ENCODE data around the gene LIPH.
"Not testable (repeated sequence)": the region's sequence is repeated elsewhere in the genome, so short reads cannot be mapped to it uniquely, and the experiment has no call there.

The LIPH gene

DNA sequence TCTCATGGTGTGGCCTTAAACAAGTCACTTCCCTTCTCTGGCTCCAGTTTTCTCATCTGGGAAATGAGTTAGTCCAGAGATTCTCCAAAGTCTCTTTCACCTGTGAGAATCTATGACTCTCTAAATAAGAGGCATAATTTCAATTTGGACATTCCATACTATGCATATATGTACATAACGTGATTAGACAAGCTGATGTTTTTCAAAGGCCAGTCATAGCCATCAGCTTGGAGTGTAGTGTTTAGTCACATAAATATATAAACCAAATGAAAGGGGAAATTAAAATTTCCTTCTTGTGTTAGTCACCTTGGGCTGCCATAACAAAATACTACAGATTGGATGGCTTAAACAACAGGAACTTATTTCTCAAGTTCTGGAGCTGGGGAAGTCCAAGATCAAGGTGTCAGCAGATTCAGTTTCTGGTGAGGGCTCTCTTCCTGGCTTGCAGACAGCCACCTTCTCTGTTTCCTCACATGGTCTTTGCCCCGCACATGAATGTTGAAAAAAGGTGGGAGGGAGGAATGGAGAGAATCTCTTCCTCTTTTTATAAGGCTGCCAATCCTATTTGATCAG, 72.9 kb downstream of the LIPH start:
- no peak for DNase-seq

DNA sequence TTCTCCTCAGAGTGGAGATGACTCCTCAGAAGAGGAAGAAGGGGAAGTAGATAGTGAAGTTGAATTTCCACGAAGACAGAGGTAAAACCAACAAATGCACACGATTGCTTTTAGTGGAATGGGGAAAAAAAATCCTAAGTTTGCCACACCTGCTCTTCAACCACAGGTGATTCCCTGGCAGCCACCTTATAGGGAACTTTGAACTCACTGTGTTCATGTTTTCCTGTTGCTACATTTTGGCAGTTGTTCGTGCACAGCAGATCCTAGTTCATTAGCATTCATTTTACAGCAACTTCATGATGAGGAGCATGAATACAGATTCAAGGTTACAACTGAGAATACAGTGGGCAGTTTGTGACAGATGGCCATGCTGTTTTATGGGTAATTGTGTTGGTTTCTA, 75.1 kb downstream of the LIPH start:
- no peak for DNase-seq

DNA sequence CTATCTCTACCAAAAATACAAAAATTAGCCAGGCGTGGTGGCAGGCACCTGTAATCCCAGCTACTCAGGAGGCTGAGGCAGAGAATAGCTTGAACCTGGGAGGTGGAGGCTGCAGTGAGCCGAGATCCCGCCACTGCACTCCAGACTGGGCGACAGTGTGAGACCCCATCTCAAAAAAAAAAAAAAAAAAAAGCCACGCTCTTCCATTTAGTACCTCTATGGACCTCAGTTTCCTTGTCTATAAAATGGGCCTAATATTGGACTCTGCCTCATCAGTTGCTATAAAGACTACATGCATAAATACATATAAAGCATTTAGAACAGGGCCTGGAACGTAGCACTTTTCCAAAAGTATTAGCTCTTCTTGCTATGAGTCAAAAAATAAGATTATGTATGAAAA, 77.5 kb downstream of the LIPH start:
- DNase-seq: not testable (repeated sequence)

DNA sequence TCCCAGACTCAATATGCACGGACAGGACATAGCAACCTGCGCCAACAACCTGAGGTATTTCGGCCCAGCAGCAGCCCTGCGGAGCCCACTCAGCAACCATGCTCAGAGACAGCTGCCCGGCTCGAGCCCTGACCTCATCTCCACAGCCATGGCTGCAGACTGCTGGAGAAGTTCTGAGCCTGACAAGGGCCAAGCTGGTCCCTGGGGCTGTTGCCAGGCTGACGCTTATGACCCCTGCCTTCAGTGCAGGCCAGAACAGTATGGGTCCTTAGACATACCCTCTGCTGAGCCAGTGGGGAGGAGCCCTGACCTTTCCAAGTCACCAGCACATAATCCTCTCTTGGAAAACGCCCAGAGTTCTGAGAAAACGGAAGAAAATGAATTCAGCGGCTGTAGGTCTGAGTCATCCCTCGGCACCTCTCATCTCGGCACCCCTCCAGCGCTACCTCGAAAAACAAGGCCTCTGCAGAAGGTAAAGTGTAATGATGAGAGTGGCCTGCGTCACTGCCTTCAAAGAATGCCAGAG, 79.0 kb downstream of the LIPH start:
- DNase-seq: peak; percentile 62

DNA sequence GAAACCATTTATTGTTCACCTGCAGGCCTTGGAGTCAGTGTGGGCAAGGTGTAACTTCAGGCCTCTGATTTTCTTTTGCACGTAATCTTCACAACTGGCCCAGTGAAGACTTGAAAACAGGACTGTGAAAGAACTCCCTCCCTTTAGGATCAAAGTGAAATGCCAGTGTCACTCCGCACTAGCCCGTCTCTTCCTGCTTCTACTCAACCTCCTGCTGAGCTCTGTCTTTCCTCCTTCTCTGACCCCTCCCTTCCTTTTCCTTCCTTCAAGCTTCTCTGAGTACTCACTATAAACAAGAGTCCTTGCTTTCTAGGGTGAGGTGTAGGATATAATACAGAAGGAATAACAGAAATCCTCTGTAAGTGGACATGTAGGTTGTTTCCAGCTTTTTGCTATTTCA, 82.1 kb downstream of the LIPH start:
- no peak for DNase-seq

DNA sequence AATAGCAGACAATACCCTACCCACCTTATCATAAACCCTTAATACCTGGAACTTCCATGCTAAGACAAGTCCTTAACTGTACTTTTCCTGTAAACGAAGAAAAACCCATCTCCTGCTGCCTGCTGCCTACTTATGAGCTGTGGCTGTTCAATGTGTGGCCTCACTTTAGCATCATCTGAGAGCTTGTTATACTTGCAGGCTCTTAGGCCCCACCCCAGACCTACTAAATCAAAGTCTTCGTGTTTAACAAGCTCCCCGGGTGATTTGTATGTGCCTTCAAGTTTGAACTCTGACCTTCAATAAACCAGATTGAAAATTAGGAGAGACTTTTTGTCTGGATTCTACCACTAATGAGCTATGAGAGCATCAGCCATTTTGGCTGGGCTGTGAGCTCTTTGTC, 82.8 kb downstream of the LIPH start:
- no peak for DNase-seq

DNA sequence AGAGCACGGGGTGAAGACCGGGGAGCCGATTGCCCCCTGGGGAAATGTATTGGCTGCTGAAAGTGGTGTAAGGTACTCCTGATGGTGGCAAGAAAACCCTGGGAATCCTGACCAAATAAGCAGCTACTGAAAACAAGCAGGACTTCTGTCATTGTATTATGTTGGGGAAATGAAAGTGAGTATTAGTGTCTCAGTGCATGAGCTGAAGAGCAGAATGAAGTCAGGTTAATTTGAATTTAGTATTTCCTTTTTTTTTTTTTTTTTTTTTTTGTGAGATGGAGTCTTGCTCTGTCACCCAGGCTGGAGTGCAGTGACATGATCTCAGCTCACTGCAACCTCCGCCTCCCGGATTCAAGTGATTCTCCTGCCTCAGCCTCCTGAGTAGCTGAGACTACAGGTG, 86.3 kb downstream of the LIPH start:
- DNase-seq: not testable (repeated sequence)

DNA sequence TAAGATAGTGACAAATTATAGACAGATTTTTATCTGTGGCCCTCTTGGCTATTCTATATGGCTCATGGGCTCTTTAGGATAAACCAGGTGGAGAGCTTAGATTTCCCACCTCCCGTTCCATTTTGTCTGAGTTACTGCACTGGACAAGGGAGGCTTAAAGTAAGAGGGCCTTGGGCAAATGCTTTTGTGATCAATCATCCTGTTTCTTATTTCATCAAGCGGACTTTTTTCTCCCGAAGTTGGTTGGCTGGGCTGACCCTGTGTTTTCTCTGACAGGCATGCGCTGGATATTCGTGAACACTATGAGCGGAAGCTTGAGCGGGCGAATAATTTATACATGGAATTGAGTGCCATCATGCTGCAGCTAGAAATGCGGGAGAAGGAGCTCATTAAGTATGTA, 86.9 kb downstream of the LIPH start:
- no peak for DNase-seq

DNA sequence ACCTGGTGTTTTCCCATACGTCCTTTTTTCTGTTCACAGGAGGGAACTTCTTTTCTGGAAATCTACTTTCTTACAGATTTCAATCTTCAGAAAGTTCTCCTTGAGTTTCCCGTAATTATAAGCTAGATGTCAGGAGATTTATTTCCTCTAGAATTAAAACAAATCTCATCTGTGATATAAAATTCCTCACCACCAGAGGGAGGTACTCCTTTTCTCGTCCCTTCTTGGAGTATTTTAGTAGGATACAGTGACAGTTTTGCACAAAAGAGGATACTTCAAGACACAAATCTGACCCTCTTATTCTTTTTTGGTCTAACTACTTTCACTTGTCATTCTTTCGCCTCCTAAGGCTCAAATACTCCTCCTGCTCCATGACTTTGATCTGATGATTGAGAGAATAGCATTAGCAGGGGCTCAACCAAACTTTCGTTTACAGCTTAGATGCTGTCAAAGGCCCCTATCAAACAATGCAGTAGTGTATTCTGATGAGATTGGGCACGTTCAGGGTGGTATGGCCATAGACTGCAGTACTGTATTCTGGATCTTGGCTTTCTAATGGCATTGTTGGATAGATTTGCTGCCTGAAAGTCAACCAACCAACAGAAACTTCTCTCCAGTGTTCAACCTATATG, 91.6 kb downstream of the LIPH start:
- peak; percentile 4 for DNase-seq

DNA sequence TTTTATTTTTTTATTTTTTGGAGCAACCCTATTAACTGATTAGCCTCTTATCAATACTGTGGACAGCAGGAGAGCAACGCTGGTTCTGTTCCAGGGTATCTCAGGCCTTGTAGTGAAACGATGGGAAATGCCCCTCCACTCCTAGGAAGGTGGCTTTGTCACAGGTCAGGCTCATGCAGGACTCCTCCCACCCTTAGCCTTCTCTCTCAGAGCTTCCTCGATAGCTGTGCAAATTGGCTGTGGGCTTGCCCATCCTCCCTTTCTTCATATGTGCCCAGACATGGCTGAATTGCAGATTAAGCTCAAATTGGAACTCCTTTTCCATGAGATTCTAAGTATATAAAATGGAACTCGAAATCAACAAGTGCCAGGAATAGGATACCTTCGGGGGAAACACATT, 92.1 kb downstream of the LIPH start:
- DNase-seq: no peak

DNA sequence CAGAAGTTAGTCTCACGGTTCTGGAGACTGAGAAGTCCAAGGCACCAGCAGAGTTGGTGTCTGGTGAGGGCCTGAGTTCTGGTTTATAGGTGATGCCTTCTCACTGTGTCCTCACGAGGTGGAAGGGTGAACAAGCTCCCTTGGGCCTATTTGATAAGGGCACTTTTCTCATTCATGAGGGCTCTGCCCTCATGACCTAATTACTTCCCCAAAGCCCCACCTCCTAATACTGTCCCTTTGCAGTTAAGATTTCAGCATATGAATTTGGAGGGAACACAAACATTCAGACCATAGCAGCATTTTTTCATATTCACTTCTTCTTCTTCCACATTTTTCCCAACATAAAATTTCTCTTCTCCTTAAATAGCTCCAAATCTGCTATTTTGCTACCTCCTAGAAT, 95.0 kb downstream of the LIPH start:
- no peak for DNase-seq
